Aorta (tissue), 5 donors: Measurements from ENCODE around the gene PDGFC. TPM values are rescaled to one million over a fixed set of nuclear protein-coding genes. Genes with fewer than 3 reads are reported as not detected.
"Not testable (repeated sequence)": the region's sequence is repeated elsewhere in the genome, so short reads cannot be mapped to it uniquely, and the experiment has no call there.

Experiments used
- ATAC-seq: fragments of 200-7000 bp; cut with Tn5 transposase; one replicate; pipeline ENCODE4 v1.9.1; 2022; ENCODE audit warnings: moderate library complexity; ENCODE audit not compliant: low FRiP score
- DNase-seq, 2 donors: peaks; one replicate each; pipeline ENCODE4 v3.0.0-alpha.2; 2020
- H3K27ac ChIP-seq, 2 donors: one replicate each; pipeline ENCODE4 v1.5.1; 2013; ENCODE audit warnings: low read length in 2 of 2, mild to moderate bottlenecking in 2 of 2, moderate library complexity in 2 of 2, control low read depth in 1 of 2, inconsistent platforms in 1 of 2, low read depth in 1 of 2
- H3K27me3 ChIP-seq, 2 donors: one replicate each; pipeline ENCODE4 v1.6.1; 2013; ENCODE audit warnings: control low read depth in 1 of 2, low read length in 1 of 2, mild to moderate bottlenecking in 1 of 2, moderate library complexity in 1 of 2; ENCODE audit not compliant: insufficient read depth in 2 of 2, control insufficient read depth in 1 of 2
- H3K36me3 ChIP-seq, 2 donors: one replicate each; pipeline ENCODE4 v1.6.1; 2013; ENCODE audit warnings: control low read depth in 1 of 2, low read length in 1 of 2, mild to moderate bottlenecking in 1 of 2; ENCODE audit not compliant: insufficient read depth in 2 of 2, control insufficient read depth in 1 of 2
- H3K4me1 ChIP-seq, 2 donors: one replicate each; pipeline ENCODE4 v1.6.1; 2013; ENCODE audit warnings: low read length in 2 of 2, control low read depth in 1 of 2, mild to moderate bottlenecking in 1 of 2, moderate library complexity in 1 of 2; ENCODE audit not compliant: insufficient read depth in 2 of 2, control insufficient read depth in 1 of 2
- H3K4me3 ChIP-seq, 2 donors: one replicate each; pipeline ENCODE4 v1.5.1; 2013; ENCODE audit warnings: low read length in 2 of 2, control low read depth in 1 of 2, mild to moderate bottlenecking in 1 of 2
- H3K9me3 ChIP-seq: one replicate; pipeline ENCODE4 v1.6.1; 2013; ENCODE audit warnings: mild to moderate bottlenecking, low read length; ENCODE audit not compliant: control insufficient read depth
- WGBS, 2 donors: extraction: QIAGEN DNeasy Blood & Tissue Kit; methylation state at CpG; one replicate each; pipeline ENCODE4 v1.1.7; 2013; 5-methylcytosine and 5-hydroxymethylcytosine counted together
- intact Hi-C, 2 donors: fragments of 100-400 bp; cut with DNase I; formaldehyde crosslinking; loops; one replicate each; pipeline versions ENCODE4 v1.14.2 to v1.15.0; 2022
- polyA plus RNA-seq, 2 donors: library from polyadenylated mRNA; stranded (reverse); fragments of 200-250 nt; gene quantifications; one replicate each; pipeline ENCODE4 v1.2.3, GENCODE V29; 2013
- total RNA-seq, 2 donors: library from RNA; stranded (reverse); fragmentation: NEBNext Ultra II Directional; extraction: Animal tissue kit (Norgen Biotek cat#: 25700); gene quantifications; one replicate each; pipeline ENCODE4 v1.2.1, GENCODE V29; 2021
- donor health status: healthy with polysubstance abuse.
- donor health status: Bipolar disorder and iron deficiency.
- donor health status: DM: no; HTN: no; CAD: no.
- donor health status: DM: no; HTN: no; CAD: no.
- donor health status: DM: yes; HTN: yes; CAD: no.

Gene PDGFC
- total and polyA plus RNA-seq, 4 donors, result 11.8 to 51.5 (median 29.2) TPM

GRCh38 chr4:156884183-156884582 lies 87.4 kb downstream of the PDGFC start:
- intact Hi-C loops, result no loop called here
- no peak overlapping the region for H3K4me3 ChIP-seq
- DNase-seq (no peak), ATAC-seq (no peak)
- H3K27me3 ChIP-seq, result no peaks in the 10 kb centered on the region
- H3K27ac ChIP-seq, result no peak overlapping the region
- peaks cover 0 to 4% of the 10 kb centered on the region in 2 donors for H3K4me1 ChIP-seq
- 66 to 67% methylated on average over 3 of the region's 3 CpGs for whole genome bisulfite sequencing, 2 donors
- no peaks in the 10 kb centered on the region for H3K36me3 ChIP-seq
- peaks cover 2% of the 10 kb centered on the region for H3K9me3 ChIP-seq

- DNase-seq, result no peak
- intact Hi-C loops, result no loop called here
- WGBS, 2 donors, result 94 to 98% methylated on average over 3 of the region's 3 CpGs
Measured at GRCh38 chr4:156875704-156876103, 95.9 kb downstream of the PDGFC start.

GRCh38 chr4:156875055-156875454 lies 96.5 kb downstream of the PDGFC start:
- Histone ChIP-seq H3K27ac (no peak overlapping the region), H3K36me3 (no peaks in the 10 kb centered on the region), H3K9me3 (peaks cover 2% of the 10 kb centered on the region), H3K27me3 (no peaks in the 10 kb centered on the region), H3K4me1 (peaks cover 1 to 3% of the 10 kb centered on the region in 2 donors), H3K4me3 (no peak overlapping the region)
- WGBS, 2 donors, result 95 to 100% methylated on average over 1 of the region's 1 CpG
- ATAC-seq, result no peak
- intact Hi-C loops, result no loop called here
- no peak for DNase-seq

More at GRCh38 chr4:156875704-156876103, 95.9 kb downstream of the PDGFC start:
- H3K27ac ChIP-seq, result no peak overlapping the region
- no peak overlapping the region for H3K4me3 ChIP-seq
- H3K4me1 ChIP-seq, result peaks cover 1 to 3% of the 10 kb centered on the region in 2 donors
- no peak for ATAC-seq
- no peaks in the 10 kb centered on the region for H3K36me3 ChIP-seq
- no peaks in the 10 kb centered on the region for H3K27me3 ChIP-seq
- peaks cover 2% of the 10 kb centered on the region for H3K9me3 ChIP-seq

- H3K36me3 ChIP-seq, result no peaks in the 10 kb centered on the region
- no peaks in the 10 kb centered on the region for H3K9me3 ChIP-seq
- no peak overlapping the region for H3K4me3 ChIP-seq
- H3K27me3 ChIP-seq, result no peaks in the 10 kb centered on the region
- DNase-seq (no peak), ATAC-seq (no peak)
- H3K4me1 ChIP-seq, result peaks cover 1 to 3% of the 10 kb centered on the region in 2 donors
- 82 to 90% methylated on average over 3 of the region's 3 CpGs for WGBS, 2 donors
- intact Hi-C loops, result no loop called here
- H3K27ac ChIP-seq, result no peak overlapping the region
Measured at GRCh38 chr4:156873799-156874198, 97.8 kb downstream of the PDGFC start.

GRCh38 chr4:156870861-156871260 lies 100.7 kb downstream of the PDGFC start:
- WGBS, 2 donors, result 86 to 90% methylated on average over 3 of the region's 3 CpGs
- Histone ChIP-seq H3K27me3 (no peaks in the 10 kb centered on the region), H3K9me3 (no peaks in the 10 kb centered on the region), H3K4me1 (peaks cover 1 to 3% of the 10 kb centered on the region in 2 donors), H3K36me3 (no peaks in the 10 kb centered on the region), H3K4me3 (no peak overlapping the region), H3K27ac (no peak overlapping the region)
- intact Hi-C loops, result no loop called here
- DNase-seq (no peak), ATAC-seq (no peak)

GRCh38 chr4:156870131-156870530 lies 101.5 kb downstream of the PDGFC start:
- ATAC-seq (no peak), DNase-seq (no peak)
- Histone ChIP-seq H3K36me3 (no peaks in the 10 kb centered on the region), H3K27me3 (no peaks in the 10 kb centered on the region), H3K9me3 (no peaks in the 10 kb centered on the region), H3K27ac (no peak overlapping the region), H3K4me3 (no peak overlapping the region), H3K4me1 (peaks cover 1 to 3% of the 10 kb centered on the region in 2 donors)
- intact Hi-C loops, result no loop called here
- WGBS, 2 donors, result 79 to 85% methylated on average over 1 of the region's 1 CpG

- H3K36me3 ChIP-seq, H3K4me1 ChIP-seq, H3K27me3 ChIP-seq, intact Hi-C loops, DNase-seq, H3K4me3 ChIP-seq, H3K27ac ChIP-seq, ATAC-seq, H3K9me3 ChIP-seq: not testable (repeated sequence)
- 95 to 96% methylated on average over 1 to 2 of the region's 2 CpGs for WGBS, 2 donors
Measured at GRCh38 chr4:156866088-156866487, 105.5 kb downstream of the PDGFC start.

- Histone ChIP-seq H3K27ac (no peak overlapping the region), H3K27me3 (no peaks in the 10 kb centered on the region), H3K4me3 (no peak overlapping the region), H3K36me3 (no peaks in the 10 kb centered on the region), H3K4me1 (peaks cover 0 to 1% of the 10 kb centered on the region in 2 donors), H3K9me3 (no peaks in the 10 kb centered on the region)
- no peak for DNase-seq
- 92 to 97% methylated on average over 2 of the region's 2 CpGs for WGBS, 2 donors
- intact Hi-C loops, result no loop called here
- no peak for ATAC-seq
Measured at GRCh38 chr4:156865451-156865850, 106.1 kb downstream of the PDGFC start.

- Histone ChIP-seq H3K4me3 (no peak overlapping the region), H3K36me3 (no peaks in the 10 kb centered on the region), H3K27me3 (no peaks in the 10 kb centered on the region), H3K4me1 (peaks cover 1 to 2% of the 10 kb centered on the region in 2 donors), H3K27ac (no peak overlapping the region), H3K9me3 (no peaks in the 10 kb centered on the region)
- intact Hi-C loops, result no loop called here
- DNase-seq (no peak), ATAC-seq (no peak)
- WGBS, 2 donors, result 93 to 97% methylated on average over 3 of the region's 3 CpGs
Measured at GRCh38 chr4:156858071-156858470, 113.5 kb downstream of the PDGFC start.
